ENCODE data around the gene STAP1.

The STAP1 gene

GRCh38 chr4:67556436-67556835 lies 2.1 kb upstream of the STAP1 start:
- no peak for DNase-seq

GRCh38 chr4:67565284-67565683 lies 6.8 kb downstream of the STAP1 start:
- no peak for DNase-seq

GRCh38 chr4:67566335-67566734 lies 7.8 kb downstream of the STAP1 start:
- no peak for DNase-seq

GRCh38 chr4:67568820-67569219 lies 10.3 kb downstream of the STAP1 start:
- no peak for DNase-seq

- DNase-seq = no peak
These were observed 12.0 kb downstream of the STAP1 start for GRCh38 chr4:67570537-67570936.

GRCh38 chr4:67571975-67572374 lies 13.4 kb downstream of the STAP1 start:
- no peak for DNase-seq

- no peak for DNase-seq
These were observed 14.7 kb downstream of the STAP1 start for GRCh38 chr4:67573193-67573592.

GRCh38 chr4:67575232-67576058 lies 16.9 kb downstream of the STAP1 start:
- no peak for DNase-seq

- no peak for DNase-seq
These were observed 17.5 kb downstream of the STAP1 start for GRCh38 chr4:67576059-67576466.

GRCh38 chr4:67576538-67576937 lies 18.0 kb downstream of the STAP1 start:
- no peak for DNase-seq

- no peak for DNase-seq
These were observed 22.1 kb downstream of the STAP1 start for GRCh38 chr4:67580577-67580976.

- DNase-seq = no peak
These were observed 22.8 kb downstream of the STAP1 start for GRCh38 chr4:67581208-67581857.

GRCh38 chr4:67581913-67582312 lies 23.4 kb downstream of the STAP1 start:
- no peak for DNase-seq

- DNase-seq = no peak
These were observed 26.0 kb downstream of the STAP1 start for GRCh38 chr4:67584496-67584895.

- no peak for DNase-seq
These were observed 28.6 kb downstream of the STAP1 start for GRCh38 chr4:67587156-67587555.

GRCh38 chr4:67593741-67594175 lies 35.2 kb downstream of the STAP1 start:
- DNase-seq = no peak

- DNase-seq = no peak
These were observed 44.9 kb downstream of the STAP1 start for GRCh38 chr4:67603310-67604028.

- no peak for DNase-seq
These were observed 45.5 kb downstream of the STAP1 start for GRCh38 chr4:67604029-67604381.

- DNase-seq = no peak
These were observed 46.2 kb downstream of the STAP1 start for GRCh38 chr4:67604749-67605148.

GRCh38 chr4:67608027-67608426 lies 49.5 kb downstream of the STAP1 start:
- DNase-seq = no peak

- DNase-seq = no peak
These were observed 55.7 kb downstream of the STAP1 start for GRCh38 chr4:67614186-67614585.

GRCh38 chr4:67615119-67615518 lies 56.6 kb downstream of the STAP1 start:
- DNase-seq = no peak

- DNase-seq = no peak
These were observed 58.0 kb downstream of the STAP1 start for GRCh38 chr4:67616478-67616877.

- no peak for DNase-seq
These were observed 66.4 kb downstream of the STAP1 start for GRCh38 chr4:67624939-67625338.

Data from activated effector memory CD4-positive, alpha-beta T cell treated with anti-CD3 and anti-CD28 coated beads, Interleukin-2, amount 50 U/mL, for 16 hours (primary cell).